ENCODE results near the gene RIMKLB. TPM values are rescaled to one million over a fixed set of nuclear protein-coding genes. Genes with fewer than 3 reads are reported as not detected.
"Not testable (repeated sequence)": the region's sequence is repeated elsewhere in the genome, so short reads cannot be mapped to it uniquely, and the experiment has no call there.

Gene RIMKLB
- total RNA-seq, 2 donors from 2014 or later, result 4.3 to 6.0 TPM

DNA sequence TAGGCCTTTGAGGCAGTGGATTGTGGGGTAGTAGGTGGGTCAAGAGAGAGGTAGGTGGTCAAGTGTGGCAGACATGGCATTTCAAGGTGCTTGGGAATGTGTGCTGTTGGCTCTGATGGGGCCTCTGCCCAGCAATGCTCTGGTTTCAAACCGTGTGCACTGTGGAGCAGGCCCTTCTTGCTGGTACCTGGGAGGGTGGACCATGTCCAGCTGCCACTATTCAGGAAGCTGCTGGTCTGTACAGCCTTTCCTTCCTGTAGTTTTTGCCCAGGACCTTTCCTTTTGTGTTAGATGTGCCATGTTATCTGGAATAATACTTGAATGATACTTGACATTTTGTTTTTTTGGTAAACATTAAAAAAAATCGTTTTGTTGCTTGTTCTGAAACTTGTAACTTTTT is 14.8 kb downstream of the RIMKLB start:
- Histone ChIP-seq H3K27me3 (no peaks in the 10 kb centered on the region), H3K36me3 (no peaks in the 10 kb centered on the region), H3K4me3 (no peak overlapping the region), H3K9ac (ENCODE audit: low read depth in 2 of 2, low read length in 2 of 2) (no peak overlapping the region), H3K27ac (no peak overlapping the region), H3K9me3 (no peaks in the 10 kb centered on the region), H3K4me1 (peaks cover 5% of the 10 kb centered on the region)
- intact Hi-C loops (cut with DNase I), result no loop called here
- no peak for TF ChIP-seq CTCF (IDR thresholded peaks at IDR 0.05)
- DNase-seq, result no peak

GRCh38 chr12:8722286-8722800 is 24.6 kb downstream of the RIMKLB start:
- no peak overlapping the region for H3K9ac ChIP-seq (ENCODE audit: low read depth in 2 of 2, low read length in 2 of 2)
- no peaks in the 10 kb centered on the region for H3K36me3 ChIP-seq
- H3K9me3 ChIP-seq, result no peaks in the 10 kb centered on the region
- no peak for DNase-seq
- H3K27ac ChIP-seq, result no peak overlapping the region
- H3K4me3 ChIP-seq, result no peak overlapping the region
- no peak for TF ChIP-seq CTCF (IDR thresholded peaks at IDR 0.05)
- no peaks in the 10 kb centered on the region for H3K27me3 ChIP-seq
- no peaks in the 10 kb centered on the region for H3K4me1 ChIP-seq
- intact Hi-C loops (cut with DNase I), result no loop called here

- Histone ChIP-seq H3K9me3 (no peaks in the 10 kb centered on the region), H3K27me3 (no peaks in the 10 kb centered on the region), H3K4me1 (no peaks in the 10 kb centered on the region), H3K4me3 (no peak overlapping the region), H3K27ac (no peak overlapping the region), H3K9ac (ENCODE audit: low read depth in 2 of 2, low read length in 2 of 2) (no peak overlapping the region), H3K36me3 (no peaks in the 10 kb centered on the region)
- intact Hi-C loops (cut with DNase I), result no loop called here
- DNase-seq, result no peak
- no peak for TF ChIP-seq CTCF (IDR thresholded peaks at IDR 0.05)
These were observed 37.1 kb downstream of the RIMKLB start for GRCh38 chr12:8734873-8735381.

- intact Hi-C loops (cut with DNase I), result no loop called here
- Histone ChIP-seq H3K36me3 (no peaks in the 10 kb centered on the region), H3K9ac (ENCODE audit: low read depth in 2 of 2, low read length in 2 of 2) (no peak overlapping the region), H3K4me3 (no peak overlapping the region), H3K4me1 (no peaks in the 10 kb centered on the region), H3K27ac (no peak overlapping the region), H3K9me3 (no peaks in the 10 kb centered on the region), H3K27me3 (no peaks in the 10 kb centered on the region)
- no peak for DNase-seq
- TF ChIP-seq CTCF (IDR thresholded peaks at IDR 0.05), result no peak
These were observed 44.7 kb downstream of the RIMKLB start for GRCh38 chr12:8742501-8742900.

DNA sequence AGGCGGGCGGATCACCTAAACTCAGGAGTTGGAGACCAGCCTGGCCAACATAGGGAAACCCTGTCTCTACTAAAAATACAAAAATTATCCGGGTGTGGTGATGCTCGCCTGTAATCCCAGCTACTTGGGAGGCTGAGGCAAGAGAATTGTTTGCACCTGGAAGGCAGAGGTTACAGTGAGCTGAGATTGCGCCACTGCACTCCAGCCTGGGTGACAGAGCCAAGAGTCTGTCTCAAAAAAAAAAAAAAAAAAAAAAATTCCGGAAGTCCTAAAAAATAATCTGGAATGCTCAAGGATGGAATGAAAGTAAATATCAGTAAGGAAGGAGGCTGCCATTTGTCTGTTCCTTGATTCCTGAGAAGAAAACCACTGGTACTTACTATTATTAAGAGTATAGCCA is 45.3 kb downstream of the RIMKLB start:
- H3K27ac ChIP-seq; intact Hi-C loops (cut with DNase I); H3K27me3 ChIP-seq; H3K36me3 ChIP-seq; H3K4me3 ChIP-seq; H3K9ac ChIP-seq (ENCODE audit: low read depth in 2 of 2, low read length in 2 of 2); DNase-seq; H3K9me3 ChIP-seq; H3K4me1 ChIP-seq: not testable (repeated sequence)

DNA sequence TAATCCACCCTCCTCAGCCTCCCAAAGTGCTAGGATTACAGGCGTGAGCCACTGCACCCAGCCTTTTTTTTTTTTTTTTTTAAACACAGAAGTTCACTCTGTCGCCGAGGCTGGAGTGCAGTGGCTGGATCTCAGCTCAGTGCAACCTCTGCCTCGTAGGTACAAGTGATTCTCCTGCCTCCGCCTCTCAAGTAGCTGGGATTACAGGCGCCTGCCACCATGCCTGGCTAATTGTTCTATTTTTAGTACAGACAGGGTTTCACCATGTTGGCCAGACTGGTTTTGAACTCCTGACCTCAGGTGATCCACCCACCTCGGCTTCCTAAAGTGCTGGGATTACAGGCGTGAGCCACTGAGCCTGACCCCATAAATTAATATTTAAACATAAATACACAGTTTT is 47.8 kb downstream of the RIMKLB start:
- intact Hi-C loops (cut with DNase I); H3K36me3 ChIP-seq; DNase-seq; H3K4me1 ChIP-seq; H3K4me3 ChIP-seq; H3K9ac ChIP-seq (ENCODE audit: low read depth in 2 of 2, low read length in 2 of 2); H3K27me3 ChIP-seq; H3K27ac ChIP-seq; H3K9me3 ChIP-seq: not testable (repeated sequence)

All from colonic mucosa (tissue), 4 donors.